Smooth muscle cell (in vitro differentiated cells): ENCODE measurements around the gene FOXJ2. TPM values are rescaled to one million over a fixed set of nuclear protein-coding genes. Genes with fewer than 3 reads are reported as not detected.
A peak's percentile ranks its signal among the peaks of the same experiment; 100 is the strongest.
"Not testable (repeated sequence)": the region's sequence is repeated elsewhere in the genome, so short reads cannot be mapped to it uniquely, and the experiment has no call there.

ENCODE experiments used
- DNase-seq: peaks from one replicate; lab custom pipeline; 2025; ENCODE audit not compliant: unreplicated experiment; lab: John Stamatoyannopoulos, UW
- H2AFZ ChIP-seq: fragments of 200-600 bp; sonication (generic); 2 replicates; pipeline ENCODE4 v1.6.0; 2016; ENCODE audit warnings: antibody characterized with exemption, low read depth, mild to moderate bottlenecking
- H3F3A ChIP-seq: fragments of 200-600 bp; sonication (generic); 2 replicates; pipeline ENCODE4 v1.6.0; 2017; ENCODE audit warnings: antibody characterized with exemption, low read depth
- H3K27ac ChIP-seq: fragments of 200-600 bp; sonication (generic); 2 replicates; pipeline ENCODE4 v1.5.1; 2016; ENCODE audit warnings: low read depth, mild to moderate bottlenecking
- H3K27me3 ChIP-seq: fragments of 200-600 bp; sonication (generic); 2 replicates; pipeline ENCODE4 v1.6.1; 2016; ENCODE audit warnings: low read depth, mild to moderate bottlenecking
- H3K36me3 ChIP-seq: fragments of 200-600 bp; sonication (generic); 2 replicates; pipeline ENCODE4 v1.5.1; 2016; ENCODE audit warnings: low read depth
- H3K4me1 ChIP-seq: fragments of 200-600 bp; sonication (generic); 2 replicates; pipeline ENCODE4 v1.5.1; 2016; ENCODE audit warnings: low read depth
- H3K4me2 ChIP-seq: fragments of 200-600 bp; sonication (generic); 2 replicates; pipeline ENCODE4 v1.6.0; 2016; ENCODE audit warnings: mild to moderate bottlenecking
- H3K4me3 ChIP-seq: fragments of 200-600 bp; sonication (generic); 2 replicates; pipeline ENCODE4 v1.5.1; 2016; ENCODE audit warnings: mild to moderate bottlenecking
- H3K79me2 ChIP-seq: fragments of 200-600 bp; sonication (generic); 2 replicates; pipeline ENCODE4 v1.6.0; 2016; ENCODE audit warnings: low read depth, mild to moderate bottlenecking
- H3K9ac ChIP-seq: fragments of 200-600 bp; sonication (generic); 2 replicates; pipeline ENCODE4 v1.6.0; 2016; ENCODE audit warnings: low read depth
- H3K9me3 ChIP-seq: fragments of 200-600 bp; sonication (generic); replicated peaks from 2 replicates; pipeline ENCODE4 v1.5.1; 2016; ENCODE audit warnings: low read depth
- H4K20me1 ChIP-seq: fragments of 200-600 bp; sonication (generic); 2 replicates; pipeline ENCODE4 v1.6.0; 2016; ENCODE audit warnings: low read depth
- CTCF ChIP-seq: fragments of 200-600 bp; sonication (generic); IDR thresholded peaks from 2 replicates; pipeline ENCODE4 v1.5.1; 2017; ENCODE audit warnings: borderline replicate concordance, mild to moderate bottlenecking, antibody characterized with exemption; ENCODE audit not compliant: insufficient read depth, poor library complexity, severe bottlenecking
- WGBS: methylation state at CpG from one replicate; pipeline ENCODE4 v1.1.7; 2016; ENCODE audit warnings: low lambda C conversion rate; 5-methylcytosine and 5-hydroxymethylcytosine counted together
- polyA plus RNA-seq: library from polyadenylated mRNA; unstranded; fragments of >200 nt; fragmentation: Nextera tagmentation; extraction: Ambion mirVana; gene quantifications from 2 replicates; pipeline ENCODE4 v1.2.1, GENCODE V29; 2016
- total RNA-seq: library from RNA; depleted of rRNA; stranded (reverse); fragments of >200 nt; gene quantifications from 2 replicates; pipeline ENCODE4 v1.2.3, GENCODE V29; 2014

Gene FOXJ2
- total and polyA plus RNA-seq, 2 experiments from 2014 or later = 16.3 to 19.0 TPM

- Histone ChIP-seq H3K27me3 (no peaks in the 10 kb centered on the region), H2AFZ (no peak overlapping the region), H3K27ac (no peak overlapping the region), H3K4me1 (peaks cover 10% of the 10 kb centered on the region), H3K36me3 (no peaks in the 10 kb centered on the region), H3K9ac (no peak overlapping the region), H3K4me3 (no peak overlapping the region), H3K9me3 (no peaks in the 10 kb centered on the region), H3F3A (no peaks in the 10 kb centered on the region), H3K79me2 (peaks cover 29% of the 10 kb centered on the region), H4K20me1 (peaks cover 5% of the 10 kb centered on the region), H3K4me2 (no peak overlapping the region)
- DNase-seq = no peak
- TF ChIP-seq CTCF = no peak
Observed at GRCh38 chr12:8080120-8080519, 47.6 kb downstream of the FOXJ2 start.

GRCh38 chr12:8081251-8081920 is 48.9 kb downstream of the FOXJ2 start:
- no peaks in the 10 kb centered on the region for H3F3A ChIP-seq
- peak overlapping the region; percentile 93 for H3K9ac ChIP-seq
- H3K9me3 ChIP-seq = no peaks in the 10 kb centered on the region
- no peaks in the 10 kb centered on the region for H3K36me3 ChIP-seq
- 9% methylated on average over 15 of the region's 15 CpGs for WGBS
- peaks cover 10% of the 10 kb centered on the region for H3K4me1 ChIP-seq
- peak overlapping the region; percentile 77 for H3K27ac ChIP-seq
- H2AFZ ChIP-seq = peak overlapping the region; percentile 81
- peak overlapping the region; percentile 90 for H3K4me2 ChIP-seq
- peaks cover 5% of the 10 kb centered on the region for H4K20me1 ChIP-seq
- H3K79me2 ChIP-seq = peaks cover 42% of the 10 kb centered on the region
- no peak for DNase-seq
- TF ChIP-seq CTCF = no peak
- H3K4me3 ChIP-seq = peak overlapping the region; percentile 90
- H3K27me3 ChIP-seq = no peaks in the 10 kb centered on the region

- peaks cover 53% of the 10 kb centered on the region for H3K79me2 ChIP-seq
- H3K36me3 ChIP-seq = no peaks in the 10 kb centered on the region
- DNase-seq = no peak
- H4K20me1 ChIP-seq = peaks cover 11% of the 10 kb centered on the region
- peak overlapping the region; percentile 90 for H3K4me2 ChIP-seq
- no peaks in the 10 kb centered on the region for H3K27me3 ChIP-seq
- H3K4me3 ChIP-seq = peak overlapping the region; percentile 90
- peak overlapping the region; percentile 93 for H3K9ac ChIP-seq
- H3K4me1 ChIP-seq = peaks cover 10% of the 10 kb centered on the region
- H3K9me3 ChIP-seq = no peaks in the 10 kb centered on the region
- H3K27ac ChIP-seq = peak overlapping the region; percentile 77
- no peak for TF ChIP-seq CTCF
- 44% methylated on average over 4 of the region's 4 CpGs for WGBS
- H3F3A ChIP-seq = no peaks in the 10 kb centered on the region
- H2AFZ ChIP-seq = peak overlapping the region; percentile 81
Observed at GRCh38 chr12:8082808-8083100, 50.2 kb downstream of the FOXJ2 start.

- not testable (repeated sequence) for H3F3A ChIP-seq, DNase-seq, H3K9ac ChIP-seq, H3K36me3 ChIP-seq, H2AFZ ChIP-seq, H3K4me3 ChIP-seq, H3K27me3 ChIP-seq, H3K4me2 ChIP-seq, H3K9me3 ChIP-seq, H3K27ac ChIP-seq
- WGBS = 96% methylated on average over 3 of the region's 3 CpGs
- H3K4me1 ChIP-seq = peaks cover 10% of the 10 kb centered on the region
- H4K20me1 ChIP-seq = peaks cover 23% of the 10 kb centered on the region
- peaks cover 57% of the 10 kb centered on the region for H3K79me2 ChIP-seq
Observed at GRCh38 chr12:8084351-8084750, 51.8 kb downstream of the FOXJ2 start.
